Activated gamma-delta T cell treated with Interleukin-2 at 50 U/mL for 16 hours (primary cell): ENCODE measurements around the gene SOAT1.
"Not testable (repeated sequence)": the region's sequence is repeated elsewhere in the genome, so short reads cannot be mapped to it uniquely, and the experiment has no call there.

Experiments used
- DNase-seq: peaks from one replicate; pipeline ENCODE4 v3.0.0-alpha.2; 2020

Gene SOAT1

DNA sequence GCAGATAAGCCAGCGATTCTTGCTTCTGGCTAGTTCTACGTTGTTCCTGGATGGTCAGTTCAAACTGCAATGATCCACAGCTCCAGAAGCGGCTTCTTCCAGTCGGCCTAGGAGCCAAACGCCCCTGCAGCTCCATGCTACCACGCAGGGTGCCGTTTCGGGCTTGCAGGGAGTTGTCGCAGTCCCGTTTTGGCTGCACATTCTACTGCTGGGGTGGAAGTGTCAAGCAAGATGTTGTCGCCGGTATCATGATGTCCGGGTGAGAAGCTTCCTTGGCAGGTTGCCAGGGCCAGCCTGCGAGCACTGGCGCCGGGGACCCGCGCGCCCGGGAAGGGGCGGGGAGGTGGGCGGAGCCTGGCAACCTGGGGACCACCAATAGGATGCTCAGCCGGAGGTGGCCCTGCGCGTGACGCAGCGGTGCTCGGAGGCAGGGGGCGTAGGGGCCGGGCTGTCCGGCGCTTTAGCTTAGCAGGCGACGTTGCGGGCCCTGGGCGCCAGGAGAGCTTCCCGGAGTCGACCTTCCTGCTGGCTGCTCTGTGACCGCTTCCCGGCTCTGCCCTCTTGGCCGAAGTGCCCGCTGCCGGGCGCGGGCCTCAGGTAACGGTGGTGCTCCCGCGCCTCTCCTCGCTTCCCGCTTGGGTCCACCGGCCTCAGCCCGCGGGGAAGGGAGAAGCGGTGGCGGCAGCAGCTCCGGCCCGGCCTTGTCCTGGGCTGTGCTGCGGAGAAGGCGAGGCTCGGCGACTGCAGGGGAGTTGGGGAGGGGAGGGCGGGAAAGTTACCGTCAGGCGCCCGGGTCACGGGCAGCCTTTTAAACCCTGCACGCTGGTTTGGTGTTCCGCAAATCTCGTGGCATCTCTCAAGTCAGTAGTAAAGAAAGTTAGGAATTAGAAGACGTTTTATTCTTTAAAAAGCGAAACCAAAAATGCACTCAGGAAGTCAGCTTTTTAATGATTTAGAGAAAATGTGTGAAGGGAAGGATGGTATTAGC, at the start of gene SOAT1:
TSS of gene SOAT1 (plus strand) at position 458 of the 988 bp plus-strand sequence. CDS start 8,888 bp downstream, outside the sequence.
- peak; percentile 94 for DNase-seq

DNA sequence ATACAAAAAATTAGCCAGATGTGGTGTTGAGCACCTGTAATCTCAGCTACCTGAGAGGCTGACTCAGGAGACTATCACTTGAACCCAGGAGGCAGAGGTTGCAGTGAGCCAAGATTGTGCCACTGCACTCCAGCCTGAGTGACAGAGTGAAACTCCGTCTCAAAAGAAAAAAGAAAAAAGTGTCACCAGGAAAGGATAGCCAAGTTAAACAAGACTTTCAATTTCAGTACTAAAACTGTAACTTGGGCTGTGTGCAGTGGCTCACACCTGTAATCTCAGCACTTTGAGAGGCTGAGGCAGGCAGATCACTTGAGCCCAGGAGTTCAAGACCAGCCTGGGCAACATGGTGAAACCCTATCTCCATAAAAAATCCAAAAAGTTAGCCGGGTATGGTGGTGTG, 48.2 kb upstream of the SOAT1 start:
- not testable (repeated sequence) for DNase-seq

DNA sequence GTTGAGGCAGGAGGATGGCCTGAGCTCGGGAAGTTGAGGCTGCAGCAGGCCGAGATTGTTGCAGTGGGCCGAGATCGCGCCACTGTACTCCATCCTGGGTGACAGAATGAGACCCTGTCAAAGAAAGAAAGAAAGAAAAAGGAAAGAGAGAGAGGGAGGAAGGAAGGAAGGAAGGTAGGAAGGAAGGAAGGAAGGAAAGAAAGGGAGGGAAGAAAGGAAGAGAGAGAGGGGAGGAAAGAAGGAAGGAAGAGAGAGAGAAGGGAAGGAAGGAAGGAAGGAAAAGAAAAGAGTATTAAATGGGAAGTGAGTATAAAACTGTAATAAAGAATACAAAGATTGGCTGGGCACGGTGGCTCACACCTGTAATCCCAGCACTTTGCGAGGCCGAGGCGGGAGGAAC, 45.7 kb upstream of the SOAT1 start:
- DNase-seq: no peak

DNA sequence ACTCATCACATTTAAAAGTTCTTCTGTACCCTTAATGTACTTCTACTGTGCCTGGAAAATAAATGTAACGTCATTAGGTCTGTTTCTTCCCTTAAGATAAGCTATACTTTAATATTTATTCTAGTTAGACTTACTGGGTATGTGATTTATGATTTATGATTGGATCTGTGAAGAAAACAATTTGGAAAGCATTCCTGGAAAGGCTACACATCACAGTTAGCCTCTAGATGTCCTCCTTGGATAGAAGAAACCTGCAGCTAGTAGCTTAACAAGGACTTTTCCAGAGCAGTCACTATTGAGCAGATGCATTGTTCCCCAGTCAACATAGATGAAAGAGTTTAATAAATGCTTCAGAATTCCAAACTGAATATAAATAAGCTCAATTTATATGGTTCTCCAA, 41.9 kb upstream of the SOAT1 start:
- no peak for DNase-seq

DNA sequence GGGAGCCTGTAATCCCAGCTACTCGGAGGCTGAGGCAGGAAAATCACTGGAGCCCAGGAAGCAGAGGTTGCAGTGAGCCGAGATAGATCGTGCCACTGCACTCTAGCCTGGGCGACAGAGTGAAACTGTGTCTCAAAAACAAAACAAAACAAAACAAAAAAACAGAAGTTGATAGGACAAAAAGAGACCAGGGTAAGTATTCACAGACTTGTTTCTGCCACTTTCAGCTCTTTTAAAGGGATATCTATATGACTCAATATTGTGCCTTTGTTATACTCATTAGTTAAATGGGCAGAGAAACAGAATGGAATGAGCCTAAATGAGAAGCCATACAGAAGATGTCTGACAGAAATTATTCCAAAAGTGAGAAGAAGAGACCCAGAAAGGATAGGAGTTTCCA, 41.0 kb upstream of the SOAT1 start:
- no peak for DNase-seq

DNA sequence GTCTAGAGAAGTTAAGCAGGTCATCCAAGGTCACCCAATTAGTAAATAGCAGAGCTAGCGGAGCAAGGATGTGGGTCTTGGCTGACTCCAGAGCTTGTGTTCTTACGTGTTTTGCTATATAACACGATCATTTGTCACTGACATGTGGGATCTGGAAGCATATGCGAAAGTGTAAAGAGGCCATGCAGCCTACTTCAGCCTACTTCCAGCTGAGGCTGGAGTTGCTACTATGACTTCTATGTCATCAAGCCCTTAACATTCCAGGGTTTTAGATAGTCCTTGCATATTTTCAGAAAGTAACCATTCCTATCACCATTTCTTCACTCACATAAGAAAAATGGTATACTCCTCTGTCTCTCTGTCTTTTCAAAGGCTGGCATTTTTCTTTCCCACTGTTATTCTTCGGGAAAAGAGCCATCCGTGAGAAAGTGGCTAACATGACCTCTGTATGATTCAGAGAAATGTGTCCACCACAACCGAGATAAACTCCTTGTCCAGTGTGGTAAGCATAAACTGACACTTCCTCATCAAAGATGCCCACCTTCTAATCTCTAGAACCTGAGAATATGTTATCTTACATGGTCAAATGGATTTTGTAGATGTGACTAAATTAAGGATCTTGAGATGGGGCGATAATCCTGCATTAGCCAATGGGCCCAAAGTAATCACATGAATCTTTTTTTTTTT, 40.2 kb upstream of the SOAT1 start:
- no peak for DNase-seq

DNA sequence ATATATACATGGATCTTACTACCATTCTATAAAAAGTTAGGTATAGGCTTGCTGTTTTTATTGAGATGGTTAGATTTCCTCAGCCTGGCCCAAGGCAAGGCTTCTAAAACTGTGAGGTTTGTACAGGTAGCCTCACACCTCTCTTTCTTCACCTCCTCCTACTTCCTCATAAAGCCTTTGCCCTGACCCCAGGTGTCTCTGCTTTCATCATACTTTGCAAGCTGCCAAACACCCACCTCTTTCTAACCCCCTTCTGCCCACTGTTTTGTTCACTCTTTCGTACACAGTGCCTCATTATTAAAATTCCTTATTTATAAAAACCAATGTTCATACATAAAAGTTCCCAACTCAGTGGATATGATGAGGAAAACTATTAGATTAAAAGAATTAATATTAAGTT, 31.4 kb upstream of the SOAT1 start:
- DNase-seq: no peak

DNA sequence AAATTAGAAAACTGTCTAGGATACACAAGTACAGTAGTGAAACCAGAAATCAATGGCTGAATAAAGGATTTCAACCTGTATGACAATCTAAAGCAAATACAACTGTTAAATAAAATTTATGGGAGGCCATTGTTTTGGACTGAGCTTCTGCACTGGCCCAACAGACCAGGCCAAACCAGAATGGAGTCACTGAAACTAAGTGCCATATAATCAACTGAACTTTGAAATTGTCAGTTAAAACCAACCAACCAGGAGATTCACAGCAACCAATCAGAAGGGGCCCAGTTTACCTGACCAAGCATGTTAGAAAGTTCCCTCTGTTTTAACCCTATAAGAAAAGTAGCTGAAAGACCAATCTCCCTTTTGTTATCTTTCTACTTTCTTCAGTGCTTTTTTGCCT, 30.5 kb upstream of the SOAT1 start:
- DNase-seq: no peak

DNA sequence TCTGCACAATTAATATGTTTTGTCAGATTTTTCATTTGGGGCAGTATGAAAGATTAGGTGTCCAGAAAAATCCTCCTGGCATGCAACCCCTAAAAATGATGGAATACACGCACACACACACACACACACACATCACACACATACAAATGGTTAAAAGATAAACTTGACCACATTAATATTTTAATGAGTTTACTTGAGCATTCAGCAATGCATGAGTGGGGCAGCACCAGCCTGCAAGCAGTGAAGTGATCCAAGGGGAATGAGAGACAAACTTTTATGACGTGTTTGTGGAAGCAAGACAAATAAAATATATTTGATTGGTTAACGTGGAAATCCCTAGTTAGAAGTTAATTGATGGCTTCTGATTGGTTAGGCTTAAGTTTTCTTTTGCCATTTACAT, 29.1 kb upstream of the SOAT1 start:
- no peak for DNase-seq

DNA sequence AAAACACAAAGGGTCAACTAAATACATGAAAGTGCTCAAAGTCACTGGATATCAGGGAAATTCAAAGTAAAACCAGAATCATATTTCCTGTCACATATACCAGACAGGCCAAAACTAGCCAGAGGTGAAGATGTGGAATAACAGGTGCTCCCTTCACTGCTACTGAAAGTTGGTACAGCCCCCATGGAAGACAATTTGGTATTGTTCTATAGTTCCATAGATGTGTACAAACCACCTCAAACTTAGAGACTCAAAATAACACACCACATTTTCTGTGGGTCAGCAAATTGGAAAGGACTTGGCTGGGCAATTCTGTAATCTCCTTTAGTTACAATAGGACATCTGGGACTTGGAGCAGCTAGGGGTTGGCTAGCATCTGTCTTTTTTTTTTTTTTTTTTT, 24.5 kb upstream of the SOAT1 start:
- no peak for DNase-seq

DNA sequence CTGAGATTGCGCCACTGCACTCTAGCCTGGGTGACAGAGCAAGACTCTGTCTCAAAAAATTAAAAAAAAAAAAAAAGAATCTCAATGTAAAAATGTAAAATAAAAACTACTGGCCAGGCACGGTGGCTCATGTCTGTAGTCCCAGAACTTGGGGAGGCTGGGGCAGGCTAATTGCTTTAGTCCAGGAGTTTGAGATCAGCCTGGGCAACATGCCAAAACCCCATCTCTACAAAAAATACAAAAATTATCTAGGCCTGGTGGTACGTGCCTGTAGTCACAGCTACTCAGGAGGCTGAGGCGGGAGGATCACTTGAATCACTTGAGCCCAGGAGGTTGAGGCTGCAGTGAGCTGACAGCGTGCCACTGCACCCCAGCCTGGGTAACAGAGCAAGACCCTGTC, 19.2 kb upstream of the SOAT1 start:
- not testable (repeated sequence) for DNase-seq

DNA sequence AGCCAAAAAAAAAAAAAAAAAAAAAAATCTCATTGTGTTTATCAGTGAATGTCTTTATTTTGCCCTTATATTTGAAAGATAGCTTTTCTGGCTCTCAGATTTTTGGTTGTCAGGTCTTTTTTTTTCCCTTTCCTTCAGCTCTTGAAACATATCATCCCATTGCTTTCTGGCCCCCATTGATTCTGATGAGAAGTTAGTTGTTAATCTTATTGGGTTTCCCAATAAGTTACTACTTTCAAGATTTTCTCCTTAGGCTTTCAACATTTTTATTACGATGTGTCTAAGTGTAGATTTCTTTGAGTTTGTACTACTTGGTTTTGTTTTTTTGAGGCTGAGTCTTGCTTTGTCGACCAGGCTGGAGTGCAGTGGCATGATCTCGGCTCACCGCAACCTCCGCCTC, 14.7 kb upstream of the SOAT1 start:
- DNase-seq: no peak

DNA sequence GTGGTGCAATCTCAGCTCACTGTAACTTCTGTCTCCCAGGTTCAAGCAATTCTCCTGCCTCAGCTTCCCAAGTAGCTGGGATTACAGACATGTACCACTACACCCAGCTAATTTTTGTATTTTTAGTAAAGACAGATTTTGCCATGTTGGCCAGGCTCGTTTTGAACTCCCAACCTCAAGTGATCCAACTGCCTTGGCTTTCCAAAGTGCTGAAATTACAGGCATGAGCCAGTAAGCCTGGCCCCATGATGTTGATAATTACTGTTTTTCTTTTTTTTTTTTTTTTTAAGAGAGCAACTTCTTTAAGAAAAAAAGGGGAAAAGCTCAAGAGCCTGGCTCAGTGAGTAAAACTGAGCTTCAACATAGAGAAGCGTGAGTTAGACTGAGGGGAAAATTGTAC, 9.6 kb upstream of the SOAT1 start:
- no peak for DNase-seq

DNA sequence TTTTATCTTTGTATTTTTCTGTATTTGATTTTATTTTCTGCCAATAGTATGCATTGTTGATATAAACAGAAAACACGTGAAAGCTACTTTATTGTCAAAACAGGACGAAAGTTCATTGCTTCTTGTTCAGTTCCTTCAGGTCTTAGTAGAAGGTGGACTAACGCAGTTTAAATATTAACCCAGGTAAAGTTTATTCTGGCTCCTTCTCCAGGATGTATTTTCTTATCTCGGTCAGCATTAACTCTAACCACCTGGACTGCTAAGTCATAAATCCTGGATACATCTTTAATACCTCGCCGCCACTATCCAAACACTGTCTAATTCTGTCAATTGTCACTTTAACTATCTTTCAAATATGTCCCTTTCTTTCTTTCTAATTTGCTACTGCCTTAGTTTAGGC, 5.7 kb upstream of the SOAT1 start:
- no peak for DNase-seq

DNA sequence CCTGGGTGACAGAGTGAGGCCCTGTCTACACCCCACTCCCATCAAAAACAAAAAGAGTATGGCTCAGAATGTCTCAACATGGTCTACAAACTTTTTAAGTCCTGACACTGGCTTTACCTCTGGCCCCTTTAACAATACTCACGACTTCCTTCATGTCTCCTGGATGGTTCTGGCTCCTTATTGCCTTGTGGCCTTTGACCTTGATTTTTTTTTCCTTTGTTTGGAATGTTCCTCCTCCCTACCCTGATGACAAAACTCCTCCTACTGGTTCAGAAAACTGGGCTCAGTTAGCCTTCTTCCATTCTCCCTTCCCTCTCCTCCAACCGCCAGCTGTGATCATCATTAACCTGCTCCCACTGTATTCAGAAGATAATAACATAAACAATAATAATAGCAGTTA, 4.6 kb upstream of the SOAT1 start:
- DNase-seq: no peak

DNA sequence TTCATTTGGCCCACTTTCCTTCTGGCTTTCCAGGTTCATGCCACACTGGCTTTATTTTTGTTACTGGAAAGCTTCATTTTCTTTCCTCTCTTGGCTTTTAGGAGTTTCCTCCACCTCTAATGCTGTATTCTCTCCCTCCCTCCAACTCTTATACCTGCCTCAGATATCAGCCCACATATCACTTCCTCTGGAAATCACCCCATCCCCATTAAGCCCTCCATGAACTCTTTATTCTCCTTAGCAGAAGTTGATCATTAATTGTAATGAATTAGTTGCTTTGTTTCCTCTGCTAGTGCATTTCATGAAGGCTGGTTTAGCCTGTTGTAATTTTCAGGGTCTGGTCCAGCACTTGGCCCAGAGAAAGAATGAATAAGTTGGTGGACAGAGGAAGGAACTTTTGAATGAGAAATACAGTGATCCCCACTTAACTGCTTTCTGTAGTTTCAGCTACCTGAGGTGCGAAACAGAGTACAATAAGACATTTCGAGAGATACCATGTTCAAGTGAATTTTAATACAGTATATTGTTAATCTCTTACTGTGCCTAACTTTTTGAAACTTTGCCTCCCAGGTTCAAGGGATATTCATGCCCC, 1.7 kb downstream of the SOAT1 start:
- DNase-seq: no peak

DNA sequence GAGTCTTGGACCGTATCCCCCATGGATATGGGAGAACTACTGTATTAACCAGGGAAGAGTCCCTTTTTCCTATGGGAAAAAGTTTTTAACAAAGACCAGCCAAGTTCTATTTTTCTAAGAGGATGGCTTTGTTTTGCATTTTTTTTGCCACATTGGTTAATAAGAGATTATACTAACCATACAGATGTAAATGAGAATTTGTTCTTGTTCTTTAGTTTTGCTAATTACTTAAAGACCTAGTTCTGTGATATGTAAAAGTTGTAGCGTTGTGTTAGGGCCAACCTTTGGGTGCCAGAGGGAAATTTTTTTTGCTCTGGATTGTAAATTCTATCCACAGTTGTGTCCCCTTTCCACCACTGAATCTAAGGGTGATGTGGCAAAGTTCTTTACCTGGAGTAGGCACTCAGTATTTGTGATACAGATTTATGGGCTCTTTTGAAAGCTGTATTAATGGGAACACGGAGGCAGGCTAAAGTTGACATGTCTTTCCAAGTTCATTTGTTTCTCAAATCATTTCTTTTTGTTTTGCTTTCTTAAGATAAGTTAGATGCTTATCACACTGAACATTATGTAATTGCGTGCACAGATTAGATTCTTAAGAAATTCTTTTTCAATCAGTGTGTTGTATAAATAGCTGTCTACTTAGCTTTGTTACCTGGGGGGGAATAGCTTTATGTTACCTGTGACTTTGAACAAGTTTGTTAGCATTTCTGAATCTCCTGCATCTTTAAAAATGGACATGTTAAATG, 2.9 kb downstream of the SOAT1 start:
- no peak for DNase-seq

DNA sequence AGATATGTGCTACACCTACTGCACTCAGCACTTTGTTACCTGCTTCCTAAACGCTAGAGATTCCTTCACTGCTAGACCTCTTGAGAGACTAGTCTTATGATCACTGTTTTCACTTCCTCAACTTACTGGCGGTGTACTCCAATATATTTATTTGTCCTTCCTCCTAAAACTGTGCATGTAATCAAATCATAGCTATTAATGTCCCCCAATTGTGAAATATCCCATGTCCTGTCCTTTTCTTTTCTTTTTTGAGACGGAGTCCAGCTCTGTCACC, 3.4 kb downstream of the SOAT1 start:
- DNase-seq: no peak

DNA sequence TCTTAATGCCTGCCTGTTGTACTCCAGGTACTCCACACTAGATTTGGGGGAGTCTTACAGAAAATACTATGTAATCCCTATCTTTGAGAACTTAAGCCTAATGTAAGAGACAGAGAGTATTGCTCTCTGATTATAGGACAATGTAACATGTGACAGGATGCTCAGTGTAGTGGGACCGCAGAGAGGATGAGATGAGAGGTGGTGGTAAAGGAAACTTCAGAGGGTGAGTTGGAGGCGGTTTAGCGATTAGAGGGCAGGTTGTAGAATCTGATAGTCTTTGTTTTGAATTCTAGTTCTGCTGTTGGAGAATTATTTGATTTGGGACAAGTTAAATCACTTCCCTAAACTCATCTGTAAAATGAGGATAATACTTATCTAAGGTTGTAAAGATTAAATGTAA, 5.4 kb downstream of the SOAT1 start:
- DNase-seq: peak; percentile 38

DNA sequence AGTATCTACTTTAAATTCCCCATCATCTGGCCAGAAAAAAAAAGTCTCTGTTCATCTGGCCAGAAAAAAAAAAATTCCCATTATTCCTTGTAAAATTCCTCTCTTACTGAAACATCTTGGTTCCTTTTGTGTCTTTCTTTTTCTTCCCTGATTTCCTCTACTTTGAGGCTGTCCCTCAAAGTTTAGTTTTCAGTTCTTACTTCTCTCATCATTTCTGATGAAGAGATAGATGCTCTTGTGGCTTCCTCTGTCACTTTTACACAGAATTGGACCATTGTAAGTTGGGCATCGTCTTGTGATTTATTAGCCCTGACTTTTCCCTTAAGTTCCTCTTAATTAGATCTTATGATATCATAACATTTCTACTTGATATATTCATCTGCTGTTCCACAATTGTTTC, 6.5 kb downstream of the SOAT1 start:
- no peak for DNase-seq

DNA sequence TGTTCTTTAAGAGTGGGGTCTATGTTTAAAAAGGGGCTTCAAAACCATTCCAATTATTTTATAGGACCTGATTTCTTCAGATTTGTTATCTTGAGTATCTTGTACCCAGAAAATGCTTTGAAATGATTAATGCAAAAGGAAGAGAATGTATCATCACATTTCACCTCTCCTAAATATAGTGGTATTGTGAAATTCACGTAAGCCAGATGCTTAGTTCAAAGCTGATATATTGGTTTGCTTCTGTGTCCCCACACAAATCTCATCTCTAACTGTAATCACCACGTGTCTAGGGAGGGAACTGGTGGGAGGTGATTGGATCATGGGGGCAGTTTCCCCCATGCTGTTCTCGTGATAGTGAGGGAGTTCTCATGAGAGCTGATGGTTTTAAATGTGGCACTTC, 8.5 kb downstream of the SOAT1 start:
- no peak for DNase-seq

DNA sequence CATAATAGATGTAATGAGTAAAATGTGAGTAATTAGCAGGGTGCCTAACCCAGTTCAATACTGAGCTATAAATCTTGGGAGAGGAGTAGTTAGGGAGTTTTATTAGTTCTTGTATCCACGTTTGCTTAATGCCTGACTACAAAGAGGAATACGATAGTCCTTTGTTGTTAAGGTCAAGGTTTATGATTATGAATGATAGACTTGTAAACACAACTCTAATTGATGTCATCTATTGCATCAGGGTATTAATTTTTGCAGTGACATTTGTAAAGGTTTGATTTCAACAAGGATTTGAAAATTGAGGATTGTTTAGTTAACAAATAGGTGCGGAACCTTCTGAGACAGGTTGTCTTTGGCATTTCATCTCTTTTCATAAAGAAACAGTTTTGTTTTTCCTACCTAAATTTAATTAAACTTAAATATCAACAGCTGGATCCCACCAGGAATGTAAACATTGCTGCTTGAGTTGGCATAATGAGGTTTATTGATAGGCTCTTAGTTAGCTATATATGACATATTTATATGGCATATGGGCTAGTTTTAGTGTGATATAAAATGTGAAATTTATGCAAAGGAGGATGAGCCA, 9.7 kb downstream of the SOAT1 start:
- no peak for DNase-seq

DNA sequence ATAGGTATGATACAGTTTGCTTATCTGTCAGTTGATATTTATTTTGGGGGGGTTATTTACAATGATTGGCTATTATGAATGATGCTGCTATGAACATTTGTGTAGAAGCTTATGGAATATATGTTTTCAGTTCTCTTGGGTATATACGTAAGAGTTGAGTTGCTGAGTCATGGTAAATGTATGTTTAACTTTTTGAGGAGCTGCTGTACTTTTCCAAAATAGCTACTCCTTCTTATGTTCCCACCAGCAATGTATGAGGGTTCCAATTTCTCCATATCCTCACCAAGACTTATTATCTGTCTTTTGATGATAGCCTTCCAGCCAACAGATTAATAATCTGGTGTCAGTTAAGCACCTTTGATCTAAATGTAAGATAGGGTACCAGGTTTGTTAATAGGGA, 11.9 kb downstream of the SOAT1 start:
- DNase-seq: no peak
